Neural progenitor cell (in vitro differentiated cells): Measurements from ENCODE around the gene CISD1.

Source experiments
- CTCF ChIP-seq: fragments of 200-600 bp; sonication (generic); IDR thresholded peaks from 2 replicates; pipeline ENCODE4 v1.5.1; 2017; ENCODE audit warnings: antibody characterized with exemption, mild to moderate bottlenecking
- EZH2 ChIP-seq: fragments of 200-600 bp; sonication (generic); IDR thresholded peaks from 2 replicates; pipeline ENCODE4 v1.6.1; 2017; ENCODE audit warnings: antibody characterized with exemption, mild to moderate bottlenecking, moderate library complexity
- EZH2phosphoT487 ChIP-seq: fragments of 200-600 bp; sonication (generic); IDR thresholded peaks from 2 replicates; pipeline ENCODE4 v1.6.1; 2017; ENCODE audit warnings: antibody characterized with exemption

- TF ChIP-seq CTCF (no peak), EZH2 (no peak), EZH2phosphoT487 (no peak)
These were observed 28.4 kb upstream of the CISD1 start for GRCh38 chr10:58240531-58240930.
